Fibroblast of skin of right quadriceps (primary cell): ENCODE measurements around the gene LRRC3.

Experiments
- DNase-seq: peaks from one replicate; pipeline ENCODE4 v3.0.0-alpha.2; 2013

The LRRC3 gene

DNA sequence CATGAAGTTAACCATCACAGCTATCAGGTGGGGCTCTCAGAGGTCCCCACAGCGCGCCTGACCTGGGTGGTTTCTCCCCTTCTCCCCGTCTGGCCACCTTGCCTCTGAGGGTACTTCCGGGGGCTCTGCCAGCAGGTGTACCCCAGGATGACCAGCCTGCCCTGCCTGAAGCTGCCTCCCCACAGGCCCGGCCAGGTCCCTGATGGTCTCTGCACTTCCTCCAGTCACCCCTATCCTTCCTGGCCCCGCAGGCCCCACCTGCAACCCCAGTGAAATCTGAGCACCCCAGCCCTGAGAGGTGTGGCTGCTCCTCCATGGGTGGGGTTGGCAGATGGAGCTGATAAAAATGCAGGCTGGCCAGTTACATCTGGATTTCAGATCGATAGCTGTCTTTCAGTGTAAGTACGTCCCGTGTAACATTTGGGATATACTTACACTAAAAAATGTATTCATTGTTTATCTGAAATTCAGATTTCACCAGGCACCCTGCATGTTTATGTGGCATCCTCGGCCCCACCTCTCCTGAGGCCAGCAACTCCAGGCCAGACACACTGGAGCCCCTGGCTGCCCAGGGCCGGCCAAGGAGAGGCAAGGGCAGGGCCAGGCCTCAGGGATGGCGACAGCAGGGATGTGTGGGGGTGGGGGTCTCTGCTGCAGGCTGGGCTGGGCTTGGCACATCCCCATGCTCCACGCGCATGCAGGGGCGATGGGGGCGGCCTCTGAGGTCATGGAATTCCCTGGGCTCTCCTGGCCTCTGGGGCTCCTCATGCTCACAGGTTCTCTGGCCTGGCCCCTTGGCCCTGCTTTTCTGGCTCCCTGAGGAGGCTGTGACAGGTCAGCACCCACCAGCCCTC is 25.1 kb downstream of the LRRC3 start:
- DNase-seq = no peak

DNA sequence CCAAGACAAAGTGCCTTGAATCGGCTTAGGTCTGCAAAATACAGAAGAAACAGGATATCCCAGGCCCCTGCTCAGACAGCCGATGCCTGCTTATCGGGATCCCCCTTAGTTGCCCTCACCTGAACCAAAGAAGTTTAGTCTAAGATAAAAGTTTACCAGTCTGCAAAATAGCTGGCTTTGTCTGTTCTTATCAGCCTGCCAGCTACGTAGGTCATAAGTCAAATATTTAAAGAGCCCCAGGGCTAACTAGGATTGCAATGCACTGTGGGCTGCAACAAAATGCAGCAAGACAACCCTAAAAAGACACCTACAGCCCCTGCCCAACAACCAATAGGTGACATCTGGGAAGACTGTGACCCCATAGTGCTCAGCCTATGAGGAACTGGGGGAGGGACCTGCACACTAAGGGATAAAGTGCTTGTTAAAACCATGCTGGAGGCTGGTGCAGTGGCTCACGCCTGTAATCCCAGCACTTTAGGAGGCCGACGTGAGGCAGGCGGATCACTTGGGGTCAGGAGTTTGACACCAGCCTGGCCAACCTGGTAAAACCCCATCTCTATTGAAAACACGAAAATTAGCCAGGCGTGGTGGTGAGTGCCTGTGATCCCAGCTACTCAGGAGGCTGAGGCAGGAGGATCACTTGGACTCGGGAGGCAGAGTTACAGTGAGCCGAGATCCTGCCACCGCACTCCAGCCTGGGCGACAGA is 27.4 kb downstream of the LRRC3 start:
- no peak for DNase-seq

DNA sequence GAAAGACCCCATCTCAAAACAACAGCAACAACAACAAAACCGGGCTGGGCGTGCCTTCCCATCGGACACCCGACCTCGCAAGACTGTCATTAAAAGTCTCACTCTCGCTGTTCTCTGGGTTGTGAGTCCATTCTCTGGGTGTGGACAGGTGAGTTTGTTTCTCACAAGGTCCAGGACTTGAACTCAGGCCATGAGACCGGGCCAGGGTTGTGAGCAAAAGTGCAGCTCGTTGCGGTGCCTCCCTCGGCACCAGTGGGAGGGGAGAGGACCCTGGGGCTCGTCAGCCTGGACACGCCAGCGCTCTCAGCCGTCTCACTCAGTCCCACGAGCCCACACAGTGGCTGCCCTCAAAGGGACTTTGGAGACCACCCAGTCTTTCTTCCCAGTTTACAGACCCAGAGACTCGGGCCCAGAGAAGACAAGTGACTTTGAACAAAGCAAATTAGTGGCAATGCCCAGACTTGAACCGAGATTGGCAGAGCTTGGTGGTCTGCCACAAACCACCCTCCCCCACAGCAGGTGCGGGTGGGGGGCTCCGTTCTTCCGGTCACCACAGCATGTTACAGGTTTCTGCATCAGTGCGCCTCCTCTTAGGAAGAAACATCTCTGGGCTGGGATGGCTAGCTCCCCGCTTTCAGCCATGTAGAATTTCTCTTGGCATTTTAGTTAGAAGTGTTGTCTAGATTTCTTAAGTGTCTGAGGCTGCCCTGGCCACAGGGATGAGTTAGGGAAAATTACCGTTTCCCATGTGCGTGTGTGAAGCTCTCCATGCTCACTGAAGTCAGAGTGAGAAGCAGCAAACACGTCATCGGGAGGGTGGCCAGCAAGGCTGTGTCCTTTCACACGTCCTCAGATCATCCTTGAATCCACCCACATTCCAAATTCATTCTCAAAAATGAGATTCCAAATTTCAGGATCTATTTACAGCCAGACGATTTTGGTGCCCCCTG is 28.3 kb downstream of the LRRC3 start:
- DNase-seq = no peak

DNA sequence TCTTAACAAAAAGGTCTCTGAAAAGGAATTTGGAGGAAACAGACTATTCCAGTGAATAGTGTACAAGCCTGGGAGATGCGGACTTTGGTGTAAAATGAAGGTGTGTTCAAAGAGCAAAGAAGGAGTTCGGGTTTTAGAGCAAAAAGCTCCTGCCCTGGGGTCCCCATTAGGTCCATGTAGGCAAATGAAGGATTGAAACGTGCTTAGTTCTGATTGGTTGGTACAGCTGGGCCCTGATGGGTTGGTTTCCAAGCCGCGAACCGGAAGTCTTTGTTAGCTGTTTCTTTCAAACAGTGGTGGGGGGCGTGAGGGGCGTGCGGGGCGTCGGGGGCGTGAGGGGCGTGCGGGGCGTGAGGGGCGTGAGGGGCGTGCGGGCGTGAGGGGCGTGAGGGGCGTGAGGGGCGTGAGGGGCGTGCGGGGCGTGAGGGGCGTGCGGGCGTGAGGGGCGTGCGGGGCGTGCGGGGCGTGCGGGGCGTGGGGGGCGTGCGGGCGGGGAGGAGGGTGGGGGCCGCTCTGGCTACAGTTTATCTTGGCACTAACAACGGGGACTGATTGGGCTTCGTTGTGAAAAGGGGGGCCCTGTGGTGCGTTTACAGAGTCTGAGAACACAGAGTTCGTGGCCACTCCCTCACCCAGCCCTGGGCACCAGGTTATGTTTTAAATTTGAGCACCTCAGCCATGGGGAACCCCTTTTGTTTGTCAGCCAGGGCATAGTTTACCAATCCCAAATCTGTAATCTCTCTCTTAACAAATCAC is 29.4 kb downstream of the LRRC3 start:
- no peak for DNase-seq

DNA sequence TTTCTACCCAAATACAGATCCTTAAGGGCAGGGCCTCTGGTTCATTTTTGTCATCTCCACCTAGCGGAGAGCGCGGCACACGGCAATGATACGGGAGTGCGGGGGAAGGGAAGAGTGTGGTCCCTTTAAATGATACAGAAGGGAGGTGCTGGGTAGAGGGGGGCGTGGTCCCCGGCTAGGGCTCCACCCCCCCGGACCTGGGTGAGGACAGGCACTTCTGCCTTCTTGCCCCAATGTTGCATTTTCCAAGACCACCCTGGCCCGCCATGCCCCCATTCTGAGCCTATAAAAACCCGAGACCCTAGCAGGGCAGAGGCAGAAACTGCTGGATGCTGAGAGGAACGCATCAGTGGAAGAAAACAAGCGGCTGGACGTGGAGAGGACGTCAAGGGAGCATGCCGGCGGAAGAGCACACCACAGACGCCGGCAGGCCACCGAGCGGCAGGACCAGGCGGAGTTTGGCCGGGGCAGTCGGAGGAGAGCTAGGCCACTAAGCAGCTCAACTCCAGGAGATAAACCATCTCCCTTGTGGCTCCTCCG is 30.0 kb downstream of the LRRC3 start:
- peak; percentile 29 for DNase-seq

DNA sequence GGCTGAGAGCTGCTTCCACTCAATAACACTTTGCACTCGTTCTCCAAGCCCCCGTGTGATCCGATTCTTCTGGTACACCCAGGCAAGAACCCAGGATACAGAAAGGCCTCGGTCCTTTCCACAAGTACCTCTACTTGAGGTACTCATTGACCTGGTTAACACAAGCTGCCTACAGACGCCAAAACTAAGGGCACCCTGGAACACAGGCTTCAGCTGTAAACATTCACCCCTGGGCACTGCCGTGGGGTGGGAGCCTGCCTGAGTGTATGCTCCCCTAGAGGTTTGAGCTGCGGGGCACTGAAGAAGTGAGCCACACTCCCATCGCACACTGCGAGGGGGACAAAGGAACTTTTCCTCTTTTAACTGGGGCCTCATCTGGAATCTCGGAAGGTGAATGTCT is 30.5 kb downstream of the LRRC3 start:
- no peak for DNase-seq

DNA sequence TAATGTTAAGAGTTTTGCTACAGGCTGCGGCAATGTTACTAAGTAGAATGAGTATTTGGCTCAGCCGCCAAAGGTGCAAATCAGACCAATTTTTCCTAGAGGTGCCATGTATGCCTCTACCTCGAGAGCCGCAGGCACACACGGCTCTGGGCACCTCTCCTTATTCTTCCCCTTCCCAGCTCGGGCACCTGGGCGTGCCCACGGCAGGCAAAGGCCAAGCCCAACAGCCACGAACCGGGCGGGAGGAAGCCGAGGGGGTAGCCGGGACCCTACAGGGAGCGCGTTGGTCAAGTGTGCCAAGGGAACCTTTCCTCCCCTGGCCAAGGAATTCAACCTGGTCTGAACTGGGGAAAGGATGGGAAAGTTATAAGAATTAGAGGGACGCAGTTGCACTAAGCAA is 31.0 kb downstream of the LRRC3 start:
- DNase-seq = no peak

DNA sequence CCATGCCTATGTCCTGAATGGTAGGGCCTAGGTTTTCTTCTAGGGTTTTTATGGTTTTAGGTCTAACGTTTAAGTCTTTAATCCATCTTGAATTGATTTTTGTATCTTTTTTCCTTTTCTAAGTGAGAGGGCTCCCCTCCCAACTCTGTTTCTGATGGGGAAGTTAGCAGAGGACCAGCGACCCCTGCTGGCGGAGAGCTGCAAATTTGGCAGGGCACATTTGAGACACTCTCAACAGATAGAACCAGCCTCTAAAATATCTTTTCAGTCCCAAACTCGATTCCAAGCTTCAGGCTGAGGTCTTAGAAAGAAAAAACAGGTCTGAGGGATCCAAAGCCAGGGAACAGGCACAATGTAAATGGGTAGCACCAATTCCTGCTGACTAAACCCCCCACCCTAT is 32.5 kb downstream of the LRRC3 start:
- no peak for DNase-seq

DNA sequence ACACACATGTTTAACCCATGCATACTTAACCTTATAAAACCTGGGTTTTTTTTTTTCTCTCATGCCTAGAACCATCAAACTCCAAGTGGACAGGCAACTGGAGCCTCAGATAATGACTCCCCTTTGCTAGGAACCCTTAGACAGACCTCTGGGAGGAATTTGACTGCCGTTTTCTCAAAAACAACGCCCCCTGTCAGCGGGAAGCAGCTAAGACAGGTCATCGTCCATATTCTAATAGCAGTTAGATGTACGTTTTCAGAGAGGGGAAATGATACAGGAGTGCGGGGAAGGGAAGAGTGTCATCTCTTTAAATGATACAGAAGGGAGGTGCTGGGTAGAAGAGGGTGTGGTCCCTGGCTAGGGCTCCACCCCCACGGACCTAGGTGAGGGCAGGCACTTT is 34.7 kb downstream of the LRRC3 start:
- no peak for DNase-seq

DNA sequence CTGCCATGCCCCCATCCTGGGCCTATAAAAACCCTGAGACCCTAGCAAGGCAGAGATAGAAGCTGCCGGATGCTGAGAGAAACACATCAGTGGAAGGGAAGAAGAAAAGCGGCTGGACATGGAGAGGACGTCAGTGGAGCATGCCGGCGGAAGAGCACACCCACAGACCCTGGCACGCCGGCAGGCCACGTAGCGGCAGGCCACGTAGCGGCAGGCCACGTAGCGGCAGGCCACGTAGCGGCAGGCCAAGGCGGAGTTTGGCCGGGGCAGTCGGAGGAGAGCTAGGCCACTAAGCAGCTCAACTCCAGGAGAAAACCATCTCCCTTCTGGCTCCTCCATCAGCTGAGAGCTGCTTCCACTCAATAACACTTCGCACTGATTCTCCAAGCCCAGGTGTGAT is 35.1 kb downstream of the LRRC3 start:
- DNase-seq = no peak

DNA sequence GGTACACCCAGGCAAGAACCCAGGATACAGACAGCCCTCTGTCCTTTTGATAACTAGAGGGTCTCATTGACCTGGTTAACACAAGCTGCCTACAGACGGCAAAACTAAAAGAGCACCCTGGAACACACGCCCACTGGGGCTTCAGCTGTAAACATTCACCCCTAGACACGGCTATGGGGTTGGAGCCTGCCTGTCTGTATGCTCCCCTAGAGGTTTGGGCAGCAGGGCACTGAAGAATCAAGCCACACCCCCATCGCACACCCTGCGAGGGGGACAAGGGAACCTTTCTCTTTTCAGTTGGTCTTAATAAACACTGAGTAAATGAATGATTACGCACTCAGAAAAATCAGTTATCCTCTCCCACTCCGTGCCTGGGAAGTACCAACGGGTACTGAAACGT is 35.5 kb downstream of the LRRC3 start:
- no peak for DNase-seq

DNA sequence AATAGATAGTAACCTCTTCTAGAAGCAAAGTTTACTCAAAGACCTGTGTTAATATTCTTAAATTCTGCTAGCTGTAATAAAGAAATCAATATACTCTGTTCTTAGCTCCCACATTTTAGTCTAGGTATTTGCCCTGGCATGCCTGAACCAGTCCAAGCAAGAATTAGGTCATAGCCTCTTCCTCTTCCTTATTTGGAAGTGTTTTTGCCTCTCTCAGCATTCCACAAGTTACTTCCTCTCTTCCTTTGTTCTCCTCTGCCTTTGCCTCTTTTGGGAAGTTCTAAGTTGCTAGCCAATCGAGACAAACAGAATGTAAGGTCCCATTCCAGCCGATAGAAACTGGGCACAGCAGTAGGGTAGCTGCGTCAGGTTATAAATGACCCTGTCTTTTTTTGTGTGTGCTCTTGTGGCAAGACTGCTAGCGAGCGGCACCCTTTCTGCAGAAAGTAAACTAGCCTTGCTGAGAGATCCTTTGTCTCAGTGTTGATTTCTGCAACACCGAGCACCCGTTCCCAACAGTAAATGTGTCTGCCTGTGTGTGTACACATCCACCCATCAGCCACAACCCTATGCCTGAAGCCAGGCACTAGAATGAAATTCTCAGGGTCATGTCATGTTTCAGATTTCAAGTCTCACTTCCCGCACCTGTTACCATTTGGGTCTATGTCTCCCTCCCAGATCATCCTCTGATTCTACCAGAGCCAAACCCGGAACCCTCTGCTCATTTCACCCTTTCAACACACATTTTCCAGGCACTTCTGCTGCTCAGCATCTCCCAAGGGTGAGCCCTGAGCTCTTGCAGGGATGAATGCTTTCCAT is 37.5 kb downstream of the LRRC3 start:
- DNase-seq = no peak

DNA sequence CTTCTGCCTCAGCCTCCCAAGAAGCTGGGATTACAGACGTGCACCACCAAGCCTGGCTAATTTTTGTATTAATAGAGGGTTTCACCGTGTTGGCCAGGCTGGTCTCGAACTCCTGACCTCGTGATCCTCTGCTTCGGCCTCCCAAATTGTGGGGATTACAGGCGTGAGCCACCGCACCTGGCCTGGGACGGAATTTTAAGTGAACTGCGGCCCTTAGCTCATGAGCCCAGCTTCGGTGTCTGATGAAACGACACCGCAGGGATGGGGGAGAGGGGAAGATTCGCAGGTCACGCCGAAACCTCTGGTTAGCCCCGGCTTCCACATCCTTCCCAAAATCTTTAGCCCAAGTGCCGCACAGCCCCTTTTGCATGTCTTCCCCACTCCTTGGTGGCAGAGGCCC is 39.1 kb downstream of the LRRC3 start:
- DNase-seq = no peak

DNA sequence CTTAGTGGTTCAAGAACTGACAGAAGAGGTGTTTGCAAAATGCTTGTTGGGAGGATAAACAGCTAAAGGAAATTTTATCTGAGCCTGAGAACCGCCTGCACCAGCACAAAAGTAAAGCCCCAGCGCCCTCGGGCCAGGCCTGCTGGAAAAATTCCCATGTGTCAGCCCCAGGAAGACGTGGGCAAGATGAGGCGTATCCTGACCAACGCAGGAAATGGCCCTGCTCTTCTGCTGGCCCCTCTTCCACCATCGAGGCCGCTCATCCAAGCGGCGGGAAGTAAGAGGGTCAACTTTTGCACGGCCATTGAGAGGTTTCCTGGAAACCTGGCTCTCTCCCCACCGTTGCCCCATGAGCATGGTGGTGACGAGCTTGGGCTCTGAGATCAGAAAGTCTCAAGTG is 39.6 kb downstream of the LRRC3 start:
- no peak for DNase-seq

DNA sequence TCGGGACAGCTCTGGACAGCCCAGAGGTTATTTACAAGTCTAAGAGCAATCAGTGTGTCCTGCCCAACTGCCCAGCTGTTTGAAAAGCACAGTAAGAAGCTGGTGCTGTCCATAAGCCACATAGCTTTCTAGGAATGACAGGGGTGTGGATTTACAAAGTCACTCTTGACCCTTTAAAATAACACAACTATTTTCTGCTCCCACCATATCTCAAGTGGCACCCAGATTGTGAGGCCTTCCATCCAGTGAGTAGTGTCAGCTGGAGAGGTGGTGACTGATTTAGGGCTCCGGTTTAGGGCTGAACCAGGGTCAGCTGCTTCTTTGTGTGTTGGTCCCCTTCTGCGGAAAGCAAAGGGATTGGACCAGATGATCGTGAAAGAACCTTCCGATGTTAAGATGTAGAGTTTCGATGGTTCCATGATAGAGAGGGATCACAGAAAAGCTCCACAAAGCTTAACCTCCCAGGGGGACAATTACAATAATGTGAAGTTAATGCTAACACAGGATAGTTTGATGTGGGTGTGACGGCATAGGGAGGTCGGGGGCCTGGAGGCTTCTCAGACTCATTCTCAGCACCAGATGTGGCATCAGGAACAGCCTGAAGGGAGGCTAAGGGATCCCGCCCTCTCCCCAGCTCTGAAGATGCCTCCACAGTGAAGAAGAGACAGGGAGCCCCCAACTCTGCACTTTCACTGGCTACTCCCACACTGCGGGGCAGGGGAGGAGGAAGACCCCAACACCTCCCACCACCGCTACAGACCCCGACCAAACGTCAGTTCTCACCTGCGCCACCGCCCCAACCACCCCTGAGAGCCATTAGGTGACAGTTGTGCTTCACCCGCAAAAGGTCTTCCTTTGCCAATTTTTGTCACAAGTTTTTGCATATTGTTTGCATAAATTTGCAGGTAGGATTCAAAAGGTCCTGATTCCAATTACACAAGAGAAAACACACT is 40.6 kb downstream of the LRRC3 start:
- no peak for DNase-seq

DNA sequence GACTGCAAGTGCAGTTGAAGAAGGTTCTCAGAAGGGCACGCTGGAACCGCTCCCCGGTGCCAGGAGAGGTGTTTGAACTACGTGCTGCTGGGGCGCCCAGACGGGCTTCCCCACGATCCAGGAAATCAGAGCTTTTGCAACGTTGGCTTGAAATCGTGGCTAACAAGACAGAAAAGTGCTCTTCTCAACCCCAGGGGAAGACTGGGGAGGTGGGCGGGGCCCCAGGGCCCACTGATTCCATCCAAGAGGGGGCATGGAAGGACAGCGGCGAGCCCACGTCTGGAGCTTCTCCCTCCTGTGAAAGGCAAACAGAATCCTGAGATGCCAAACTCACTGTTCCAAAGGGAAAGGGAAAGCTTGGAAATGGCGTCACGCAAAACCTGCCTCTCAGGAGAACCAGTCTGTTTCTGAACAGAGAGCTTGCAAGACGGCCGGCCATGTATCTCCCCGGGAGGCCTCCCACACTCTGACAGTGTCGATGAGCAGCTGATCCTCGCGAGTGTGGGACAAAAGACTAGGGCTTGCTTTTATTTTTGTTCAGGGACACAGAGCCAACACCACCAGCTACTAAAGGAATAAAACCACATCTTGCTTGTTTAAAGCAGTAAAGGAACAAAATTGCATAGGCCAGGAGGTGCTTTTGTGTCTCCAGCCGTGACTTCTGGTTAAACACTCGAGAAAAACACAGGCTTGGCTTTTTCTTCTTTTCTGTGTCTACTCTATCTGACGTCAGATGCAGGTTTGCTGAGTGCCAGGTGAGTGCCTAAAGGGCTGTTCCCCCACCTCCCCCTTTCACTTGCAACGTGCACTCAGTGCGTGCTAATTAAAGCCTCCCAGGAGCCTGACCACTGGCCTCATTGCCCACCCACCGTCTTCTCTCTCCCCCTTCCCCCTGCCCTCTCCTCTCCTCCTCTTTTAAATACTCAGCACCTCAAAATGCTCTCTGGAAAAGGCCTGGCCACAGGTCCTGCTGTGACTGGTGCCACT is 41.5 kb downstream of the LRRC3 start:
- DNase-seq = no peak

DNA sequence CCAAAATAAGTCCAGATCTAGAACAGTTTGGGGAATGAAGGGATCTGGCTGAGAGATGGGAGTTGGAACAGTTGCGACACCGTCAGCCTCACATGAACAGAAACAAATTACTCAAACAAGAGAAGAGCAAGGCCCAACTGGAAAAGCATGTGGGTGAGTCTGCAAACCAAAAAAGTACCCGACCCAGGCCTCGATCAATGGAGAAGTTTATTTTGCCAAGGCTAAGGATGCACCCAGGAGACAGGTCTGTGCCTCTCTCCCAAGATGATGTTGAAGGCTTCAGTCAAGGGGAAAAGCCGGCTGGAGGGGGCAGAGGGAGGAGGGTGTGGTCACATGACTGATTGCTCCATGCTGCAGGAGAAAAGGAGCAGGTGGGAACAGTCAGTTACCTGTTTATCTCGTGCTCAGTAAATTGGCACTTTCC is 42.4 kb downstream of the LRRC3 start:
- no peak for DNase-seq

DNA sequence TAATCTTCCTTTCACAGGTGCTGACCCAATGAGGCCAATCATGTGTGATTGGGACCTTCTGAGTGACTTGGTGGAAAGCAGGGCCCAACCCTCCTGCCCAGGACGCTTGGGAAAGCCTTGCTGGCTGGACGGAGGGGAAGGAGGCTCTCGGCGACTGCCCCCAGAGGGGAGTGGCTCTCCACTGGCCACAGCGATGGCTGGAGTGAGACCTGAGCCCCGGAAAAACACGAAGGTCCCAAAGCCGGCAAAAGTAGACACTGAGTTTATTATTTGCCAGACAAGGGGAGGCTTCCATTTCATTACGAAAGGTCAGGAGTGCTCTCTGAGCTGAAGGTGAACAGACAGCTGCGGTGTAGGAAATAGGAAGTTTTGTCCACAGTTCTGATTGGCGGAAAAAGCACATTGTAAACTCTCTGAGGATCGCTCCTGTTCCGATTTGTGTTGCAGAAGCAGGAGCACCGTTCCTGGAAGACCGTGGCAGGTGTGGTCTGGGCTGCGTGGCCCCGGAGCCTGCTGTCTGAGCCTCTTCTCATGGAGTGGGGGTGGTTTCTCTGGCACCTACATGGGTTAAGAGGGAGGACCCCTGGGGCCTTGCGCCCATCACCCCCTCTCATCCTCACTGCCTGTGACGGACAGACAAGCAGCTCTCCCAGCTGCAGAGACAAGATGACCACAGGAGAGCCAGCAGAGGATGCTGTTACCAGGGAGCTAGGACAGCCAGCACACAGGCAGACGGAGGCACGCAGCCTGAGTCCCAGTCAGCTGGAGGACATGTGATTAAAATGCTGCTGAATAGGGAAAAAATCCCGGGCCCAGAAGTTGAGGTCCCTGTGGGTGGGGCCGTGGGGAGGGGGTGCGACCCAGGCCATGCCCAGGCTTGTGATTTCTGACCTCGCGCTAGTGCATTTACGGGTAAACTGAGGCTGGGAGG is 43.2 kb downstream of the LRRC3 start:
- DNase-seq = no peak
